HCEC 1CT (cell line): ENCODE data around the gene NUDT16L1.

Experiments
- DNase-seq: peaks from one replicate; pipeline ENCODE4 v3.0.0-alpha.2; 2017

Gene NUDT16L1

GRCh38 chr16:4696172-4696904, 3.0 kb downstream of the NUDT16L1 start:
- DNase-seq: no peak

- DNase-seq: no peak
Observed at GRCh38 chr16:4696905-4697847, 3.8 kb downstream of the NUDT16L1 start.

GRCh38 chr16:4697848-4698291, 4.5 kb downstream of the NUDT16L1 start:
- DNase-seq: no peak

GRCh38 chr16:4698321-4699045, 5.1 kb downstream of the NUDT16L1 start:
- DNase-seq: no peak

GRCh38 chr16:4699046-4699556, 5.7 kb downstream of the NUDT16L1 start:
- no peak for DNase-seq

- DNase-seq: no peak
Observed at GRCh38 chr16:4700380-4700996, 7.1 kb downstream of the NUDT16L1 start.

GRCh38 chr16:4700997-4701743, 7.8 kb downstream of the NUDT16L1 start:
- no peak for DNase-seq

- DNase-seq: no peak
Observed at GRCh38 chr16:4701791-4702465, 8.6 kb downstream of the NUDT16L1 start.

- DNase-seq: no peak
Observed at GRCh38 chr16:4702466-4702808, 9.1 kb downstream of the NUDT16L1 start.

GRCh38 chr16:4703906-4704305, 10.5 kb downstream of the NUDT16L1 start:
- no peak for DNase-seq

- DNase-seq: no peak
Observed at GRCh38 chr16:4704491-4704890, 11.1 kb downstream of the NUDT16L1 start.

GRCh38 chr16:4704913-4705312, 11.6 kb downstream of the NUDT16L1 start:
- DNase-seq: no peak

GRCh38 chr16:4706871-4707270, 13.5 kb downstream of the NUDT16L1 start:
- DNase-seq: no peak

- DNase-seq: peak; percentile 88
Observed at GRCh38 chr16:4709481-4709880, 16.1 kb downstream of the NUDT16L1 start.

GRCh38 chr16:4713663-4714501, 20.5 kb downstream of the NUDT16L1 start:
- no peak for DNase-seq

- DNase-seq: no peak
Observed at GRCh38 chr16:4714996-4715395, 21.6 kb downstream of the NUDT16L1 start.

- no peak for DNase-seq
Observed at GRCh38 chr16:4718466-4718865, 25.1 kb downstream of the NUDT16L1 start.

- no peak for DNase-seq
Observed at GRCh38 chr16:4723071-4723767, 29.9 kb downstream of the NUDT16L1 start.

GRCh38 chr16:4724661-4725270, 31.4 kb downstream of the NUDT16L1 start:
- DNase-seq: no peak
